ENCODE data around the gene NYNRIN.

Gene NYNRIN

GRCh38 chr14:24392325-24393091 lies 6.3 kb upstream of the NYNRIN start:
- DNase-seq: no peak

GRCh38 chr14:24394275-24394674 lies 4.5 kb upstream of the NYNRIN start:
- DNase-seq: no peak

- no peak for DNase-seq
These were observed 2.9 kb upstream of the NYNRIN start for GRCh38 chr14:24395609-24396582.

- DNase-seq: no peak
These were observed 1.0 kb upstream of the NYNRIN start for GRCh38 chr14:24397639-24398292.

GRCh38 chr14:24398293-24398652 lies 530 bp upstream of the NYNRIN start:
- no peak for DNase-seq

GRCh38 chr14:24399447-24399822 lies 632 bp downstream of the NYNRIN start:
- DNase-seq: no peak

- DNase-seq: no peak
These were observed 1.4 kb downstream of the NYNRIN start for GRCh38 chr14:24399999-24400718.

- DNase-seq: no peak
These were observed 3.3 kb downstream of the NYNRIN start for GRCh38 chr14:24401810-24402702.

- no peak for DNase-seq
These were observed 4.6 kb downstream of the NYNRIN start for GRCh38 chr14:24403294-24403998.

GRCh38 chr14:24404814-24405213 lies 6.0 kb downstream of the NYNRIN start:
- DNase-seq: no peak

- no peak for DNase-seq
These were observed 7.6 kb downstream of the NYNRIN start for GRCh38 chr14:24406416-24406815.

GRCh38 chr14:24407608-24408325 lies 9.0 kb downstream of the NYNRIN start:
- no peak for DNase-seq

- no peak for DNase-seq
These were observed 10.0 kb downstream of the NYNRIN start for GRCh38 chr14:24408764-24409163.

- DNase-seq: no peak
These were observed 10.4 kb downstream of the NYNRIN start for GRCh38 chr14:24409192-24409591.

GRCh38 chr14:24409956-24410355 lies 11.2 kb downstream of the NYNRIN start:
- no peak for DNase-seq

- peak in 1 of 2 donors; percentile 30 for DNase-seq
These were observed 12.9 kb downstream of the NYNRIN start for GRCh38 chr14:24411443-24412389.

- no peak for DNase-seq
These were observed 15.3 kb downstream of the NYNRIN start for GRCh38 chr14:24414077-24414476.

GRCh38 chr14:24414732-24415420 lies 16.1 kb downstream of the NYNRIN start:
- DNase-seq: no peak

Measured in activated CD4-positive, alpha-beta T cell treated with anti-CD3 and anti-CD28 coated beads for 4 hours (primary cell).